GM12878 (cell line): ENCODE results near the gene MTIF3. TPM values are rescaled to one million over a fixed set of nuclear protein-coding genes. Genes with fewer than 3 reads are reported as not detected.

Experiments
- ATAC-seq: fragments of 200-7000 bp; cut with Tn5 transposase; 3 replicates; pipeline ENCODE4 v1.9.1; 2020; ENCODE audit warnings: mild to moderate bottlenecking, moderate library complexity
- BruUV-seq: library from RNA; stranded (reverse); fragments of 400-500 nt; replicated peaks from 2 replicates; lab custom pipeline; 2021; lab: Mats Ljungman, UMichigan
- CTCF ChIA-PET: fragments of 300-600 bp; sonication (Branson Sonifier 250); formaldehyde crosslinking; extraction: SDS; loops from one replicate; lab custom pipeline; 2021; ENCODE audit warnings: inconsistent platforms; lab: Yijun Ruan, JAX
- POLR2A ChIA-PET: fragments of 350-600 bp; formaldehyde crosslinking; extraction: SDS; loops from one replicate; lab custom pipeline; 2021; ENCODE audit warnings: inconsistent platforms; lab: Charles Lee
- RAD21 ChIA-PET: fragments of 300-600 bp; sonication (Branson Sonifier 250); formaldehyde crosslinking; loops from one replicate; lab custom pipeline; 2023; ENCODE audit warnings: antibody characterized with exemption; ENCODE audit not compliant: unreplicated experiment; lab: Charles Lee
- SMC1A ChIA-PET: fragments of 300-600 bp; sonication (Branson Sonifier 250); formaldehyde crosslinking; loops from one replicate; lab custom pipeline; 2023; ENCODE audit not compliant: unreplicated experiment, uncharacterized antibody; lab: Charles Lee
- DNase-seq: peaks from one replicate; pipeline ENCODE4 v3.0.0-alpha.2; 2011; ENCODE audit warnings: low read depth, low spot score
- FAIRE-seq: peaks from 3 replicates; lab custom pipeline; 2011; peaks lifted over from hg19 to GRCh38; lab: Jason Lieb, UNC
- H2AFZ ChIP-seq: 2 replicates; pipeline ENCODE4 v1.6.0; 2011; ENCODE audit warnings: low read depth, low read length, control low read depth; ENCODE audit not compliant: control insufficient read depth
- H3K27ac ChIP-seq: 2 replicates; pipeline ENCODE4 v1.5.1; 2011; ENCODE audit warnings: control low read depth; ENCODE audit not compliant: control insufficient read depth, insufficient read depth
- H3K27me3 ChIP-seq, 2 experiments: replicated peaks in 1 of 2; 2 replicates each; pipeline versions ENCODE4 v1.6.0 to v1.6.1; 2011; ENCODE audit warnings: low read length in 1 of 2; ENCODE audit not compliant: control insufficient read depth in 2 of 2, insufficient read depth in 2 of 2
- H3K36me3 ChIP-seq, 2 experiments: 2 replicates each; pipeline ENCODE4 v1.5.1; 2011; ENCODE audit warnings: low read length in 1 of 2; ENCODE audit not compliant: control insufficient read depth in 2 of 2, insufficient read depth in 2 of 2
- H3K4me1 ChIP-seq: 2 replicates; pipeline ENCODE4 v1.6.1; 2011; ENCODE audit warnings: mild to moderate bottlenecking, low read length, moderate library complexity, mixed read lengths; ENCODE audit not compliant: control insufficient read depth, insufficient read depth
- H3K4me2 ChIP-seq: 2 replicates; pipeline ENCODE4 v1.6.0; 2011; ENCODE audit warnings: control low read depth; ENCODE audit not compliant: control insufficient read depth, insufficient read depth
- H3K4me3 ChIP-seq: fragments of 200-600 bp; sonication (generic); 2 replicates; pipeline ENCODE4 v1.5.1; 2016
- H3K79me2 ChIP-seq: 2 replicates; pipeline ENCODE4 v1.6.0; 2011; ENCODE audit warnings: low read length; ENCODE audit not compliant: control insufficient read depth, insufficient read depth
- H3K9ac ChIP-seq: 2 replicates; pipeline ENCODE4 v1.8.0; 2011; ENCODE audit warnings: low read length, control low read depth, mixed read lengths; ENCODE audit not compliant: control insufficient read depth, insufficient read depth
- H3K9me3 ChIP-seq: replicated peaks from 3 replicates; pipeline ENCODE4 v1.5.1; 2011; ENCODE audit warnings: mild to moderate bottlenecking, low read length; ENCODE audit not compliant: control insufficient read depth, insufficient read depth
- H4K20me1 ChIP-seq: 2 replicates; pipeline ENCODE4 v1.6.0; 2011; ENCODE audit not compliant: control insufficient read depth, insufficient read depth
- ASH2L ChIP-seq: fragments of 300-600, 200-600 bp; sonication (generic); IDR thresholded peaks from 2 replicates; pipeline ENCODE4 v1.6.1; 2017; ENCODE audit warnings: low read depth, mild to moderate bottlenecking, borderline replicate concordance
- BACH1 ChIP-seq: fragments of 450-650 bp; IDR thresholded peaks from 2 replicates; pipeline ENCODE4 v1.6.1; 2017; ENCODE audit warnings: mild to moderate bottlenecking, borderline replicate concordance
- BCLAF1 ChIP-seq: fragments of 450-650 bp; IDR thresholded peaks from 2 replicates; pipeline ENCODE4 v1.6.1; 2017; ENCODE audit warnings: antibody characterized with exemption, mild to moderate bottlenecking, moderate library complexity
- BHLHE40 ChIP-seq, 2 experiments: fragments of 450-650 bp in 1 of 2; IDR thresholded peaks; 2 replicates each; pipeline ENCODE4 v1.6.1; 2011 to 2017; ENCODE audit warnings: low read depth in 2 of 2, borderline replicate concordance in 1 of 2, improper control_type of control experiment in 1 of 2, low read length in 1 of 2, mild to moderate bottlenecking in 1 of 2
- CREM ChIP-seq: IDR thresholded peaks from 2 replicates; pipeline ENCODE4 v1.6.1; 2014; ENCODE audit warnings: antibody characterized with exemption, low read depth
- HCFC1 ChIP-seq: fragments of 150-350 bp; IDR thresholded peaks from 2 replicates; pipeline ENCODE4 v1.6.1; 2014; ENCODE audit warnings: low read length
- NFIC ChIP-seq: IDR thresholded peaks from 2 replicates; pipeline ENCODE4 v1.6.1; 2012; ENCODE audit warnings: low read depth, mild to moderate bottlenecking, inconsistent platforms, low read length, moderate library complexity
- PBX3 ChIP-seq: IDR thresholded peaks from 2 replicates; pipeline ENCODE4 v1.6.1; 2011; ENCODE audit warnings: mild to moderate bottlenecking, low read depth, low read length, moderate library complexity; ENCODE audit not compliant: insufficient replicate concordance
- SIN3A ChIP-seq: IDR thresholded peaks from 2 replicates; pipeline ENCODE4 v1.6.1; 2012; ENCODE audit warnings: low read depth, low read length, improper control_type of control experiment
- SPI1 ChIP-seq: IDR thresholded peaks from 2 replicates; pipeline ENCODE4 v1.6.1; 2011; ENCODE audit warnings: low read depth, mild to moderate bottlenecking, low read length, moderate library complexity, borderline replicate concordance; ENCODE audit not compliant: insufficient read depth
- TAF1 ChIP-seq: IDR thresholded peaks from 2 replicates; pipeline ENCODE4 v1.6.1; 2011; ENCODE audit warnings: mild to moderate bottlenecking, low read depth, low read length, borderline replicate concordance
- ZNF622 ChIP-seq: fragments of 450-650 bp; IDR thresholded peaks from 2 replicates; pipeline ENCODE4 v1.6.1; 2017; ENCODE audit warnings: mild to moderate bottlenecking, inconsistent platforms
- WGBS: methylation state at CpG from one replicate; pipeline ENCODE4 v1.1.6; 2016; ENCODE audit warnings: low lambda C conversion rate; ENCODE audit not compliant: insufficient replicate concordance, insufficient coverage; ENCODE audit errors: missing lambda C conversion rate; 5-methylcytosine and 5-hydroxymethylcytosine counted together
- in situ Hi-C: fragments of 300-500 bp; cut with MboI; formaldehyde crosslinking; loops from 9 replicates; pipeline ENCODE4 v1.14.3; 2018; ENCODE audit warnings: mixed read lengths
- intact Hi-C: fragments of 100-400 bp; cut with micrococcal nuclease; formaldehyde crosslinking; loops from one replicate; pipeline ENCODE4 v1.14.2; 2022; ENCODE audit not compliant: unreplicated experiment
- polyA plus RNA-seq, 11 experiments: library from polyadenylated mRNA; depleted of rRNA in 4 of 11; unstranded in 6 of 11; stranded (reverse) in 5 of 11; fragments of >200 nt; fragmentation: Nextera tagmentation in 4 of 11; fragmentation: Illumina TruSeq in 1 of 11; extraction: Ambion mirVana in 4 of 11; extraction: Trizol in 1 of 11; gene quantifications; 1 replicate in 1 of 11; 2 replicates in 10 of 11; pipeline versions ENCODE4 v1.2.1 to v1.2.3, GENCODE V29; 2011 to 2016; ENCODE audit warnings: inconsistent platforms in 2 of 11, missing spikeins in 2 of 11, low read depth in 1 of 11
- total RNA-seq, 4 experiments: library from RNA; depleted of rRNA in 3 of 4; stranded (reverse); fragments of >200 nt in 3 of 4; fragmentation: Illumina TruSeq in 1 of 4; extraction: Trizol in 1 of 4; gene quantifications; 2 replicates each; pipeline versions ENCODE4 v1.2.1 to v1.2.3, GENCODE V29; 2013 to 2021

MTIF3 gene
- total and polyA plus RNA-seq, 10 of the 15 experiments (the other 5 are each of a cell fraction or from before 2014, with no cell fraction given) = 22.4 to 73.9 (median 49.7) TPM

- ChIA-PET RAD21 (interaction anchor here (0.5 to 5.4 kb wide), 6 partner anchors 20 to 402 kb away, joined by 3 to 32 read pairs (median 12); partner anchors contain the start of genes LNX2 and MTIF3), POLR2A (interaction anchor here (0.6 to 2.8 kb wide), 7 partner anchors 11 to 608 kb away, joined by 3 to 16 read pairs (median 4); partner anchors contain the start of gene MTIF3), CTCF (interaction anchor here (0.6 to 4.2 kb wide), 3 partner anchors 12 to 25 kb away, joined by 3 to 30 read pairs (median 21); partner anchors contain the start of gene MTIF3), SMC1A (interaction anchor here (1.4 to 6.3 kb wide), 3 partner anchors 20 to 71 kb away, joined by 3 to 41 read pairs (median 26); partner anchors contain the start of gene MTIF3)
- DNase-seq = peak; percentile 71
- H3K9me3 ChIP-seq = no peaks in the 10 kb centered on the region
- FAIRE-seq = peak; percentile 86
- peaks cover 8% of the 10 kb centered on the region for H4K20me1 ChIP-seq
- intact Hi-C loops = loop anchor here (1.0 to 5.0 kb wide), 2 partner anchors 26 to 198 kb away; partner anchors contain the start of genes LNX2, MTIF3 and POLR1D
- ATAC-seq = peak; percentile 83
- H3K79me2 ChIP-seq = peaks cover 34% of the 10 kb centered on the region
- H3K27me3 ChIP-seq = no peaks in the 10 kb centered on the region
- peak within 1 kb of the TSS; percentile 85 for H3K9ac ChIP-seq
- H3K27ac ChIP-seq = peak within 1 kb of the TSS; percentile 81
- H3K36me3 ChIP-seq = peaks cover 10 to 16% of the 10 kb centered on the region in 2 experiments; a peak in 3 of 4 replicates
- peak within 1 kb of the TSS; percentile 68 for H3K4me3 ChIP-seq
- in situ Hi-C loops = no loop called here
- TSS peak; percentile 58 for BruUV-seq
- peaks cover 12% of the 10 kb centered on the region for H3K4me1 ChIP-seq
- peak within 1 kb of the TSS; percentile 96 for H3K4me2 ChIP-seq
- WGBS = under 1% methylated on average over 79 of the region's 85 CpGs
- peak within 1 kb of the TSS; percentile 94 for H2AFZ ChIP-seq
- no peak for TF ChIP-seq ZNF622
- peak; percentile 72; the same call in 1 of the 2 replicates for TF ChIP-seq BACH1
- TF ChIP-seq PBX3 = no peak
- peak; percentile 98 to 100 for TF ChIP-seq BHLHE40 (IDR thresholded peaks at IDR 0.05; ENCODE audit: borderline replicate concordance in 1 of 2, low read depth in 2 of 2, low read length in 1 of 2)
- no peak for TF ChIP-seq CREM
- no peak for TF ChIP-seq SPI1
- 0 out of 2 replicates have a peak, but pooled peaks have one; percentile 50 for TF ChIP-seq HCFC1
- TF ChIP-seq NFIC = no peak
- peak; percentile 87 for TF ChIP-seq SIN3A
- peak; percentile 56; the same call in 1 of the 2 replicates for TF ChIP-seq BCLAF1
- TF ChIP-seq TAF1 = no peak; the same call in 1 of the 2 replicates
- TF ChIP-seq ASH2L = peak; percentile 60; the same call in 1 of the 2 replicates
Observed at GRCh38 chr13:27424246-27425157, 25.9 kb downstream of the MTIF3 start, which contains the start of gene GTF3A. TSS of gene GTF3A (plus strand) at chr13:27424619.
